CD4-positive, alpha-beta T cell treated with Interleukin-4 for 4 hours (primary cell): ENCODE measurements around the gene SLC25A13.
"Not testable (repeated sequence)": the region's sequence is repeated elsewhere in the genome, so short reads cannot be mapped to it uniquely, and the experiment has no call there.

Source experiments
- DNase-seq: peaks from one replicate; pipeline ENCODE4 v3.0.0-alpha.2; 2020

SLC25A13 gene

DNA sequence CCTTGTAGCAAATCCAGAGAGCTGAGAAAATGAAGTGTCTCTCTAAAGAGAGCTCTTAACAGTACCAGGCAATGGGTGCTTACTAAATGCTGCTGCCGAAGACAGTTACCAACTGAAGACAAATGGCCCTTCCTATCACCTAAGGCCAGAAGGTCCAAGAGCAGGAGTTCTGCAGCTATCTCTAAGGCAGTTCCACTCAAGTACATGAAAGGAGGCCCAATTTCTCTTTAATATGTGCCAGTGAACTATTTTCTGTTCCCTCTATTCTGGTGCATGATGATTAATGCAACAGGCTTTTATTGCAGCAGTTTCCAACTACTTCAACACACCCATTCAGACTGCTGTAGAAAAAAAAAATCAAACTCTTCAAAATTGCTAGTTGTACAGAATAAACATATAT, 122.5 kb downstream of the SLC25A13 start:
- DNase-seq, result no peak

- DNase-seq, result no peak
Observed at GRCh38 chr7:96198047-96198636, 123.8 kb downstream of the SLC25A13 start.

GRCh38 chr7:96196676-96197075, 125.2 kb downstream of the SLC25A13 start:
- no peak for DNase-seq

- DNase-seq, result no peak
Observed at GRCh38 chr7:96189129-96189820, 132.6 kb downstream of the SLC25A13 start.

- DNase-seq, result no peak
Observed at GRCh38 chr7:96188591-96188991, 133.3 kb downstream of the SLC25A13 start.

DNA sequence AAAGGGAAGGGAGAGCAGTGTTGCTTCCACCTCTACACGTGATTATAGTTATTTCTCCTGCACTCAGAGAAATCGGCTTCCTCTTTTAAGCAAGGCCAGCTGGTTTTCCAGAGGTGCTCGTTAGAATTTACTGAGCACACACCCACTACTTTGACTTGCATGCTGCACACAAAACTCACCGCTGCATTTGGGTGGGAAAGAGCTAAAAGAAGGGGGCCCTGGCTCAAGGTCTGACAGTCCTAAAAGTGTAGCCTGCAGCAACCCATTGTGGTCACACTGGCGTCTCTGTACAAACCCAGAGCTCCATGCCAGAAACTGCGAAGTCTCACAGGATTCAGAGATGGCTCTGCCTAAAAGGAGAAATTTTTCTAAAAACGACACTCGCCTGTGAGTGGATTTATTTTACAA, 133.7 kb downstream of the SLC25A13 start:
- no peak for DNase-seq

DNA sequence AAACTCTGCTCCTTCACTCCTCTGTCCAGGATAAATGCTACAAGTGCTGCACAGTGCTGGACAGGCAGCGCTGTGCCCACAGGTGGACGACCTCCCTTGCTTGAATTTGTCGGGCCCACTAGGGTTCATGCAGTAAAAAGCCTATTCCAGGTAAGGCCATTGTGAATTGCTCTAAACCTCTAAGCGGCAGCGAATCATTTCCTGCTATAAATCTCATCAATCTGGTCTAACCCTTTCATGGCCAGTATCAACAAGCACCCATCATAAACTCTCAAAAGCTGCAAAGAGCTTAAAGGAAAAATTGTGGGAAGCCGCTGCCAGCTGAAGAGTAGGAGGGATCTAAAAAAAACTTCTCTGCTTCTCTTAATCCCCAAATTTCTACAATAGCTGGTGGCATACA, 134.2 kb downstream of the SLC25A13 start:
- no peak for DNase-seq

DNA sequence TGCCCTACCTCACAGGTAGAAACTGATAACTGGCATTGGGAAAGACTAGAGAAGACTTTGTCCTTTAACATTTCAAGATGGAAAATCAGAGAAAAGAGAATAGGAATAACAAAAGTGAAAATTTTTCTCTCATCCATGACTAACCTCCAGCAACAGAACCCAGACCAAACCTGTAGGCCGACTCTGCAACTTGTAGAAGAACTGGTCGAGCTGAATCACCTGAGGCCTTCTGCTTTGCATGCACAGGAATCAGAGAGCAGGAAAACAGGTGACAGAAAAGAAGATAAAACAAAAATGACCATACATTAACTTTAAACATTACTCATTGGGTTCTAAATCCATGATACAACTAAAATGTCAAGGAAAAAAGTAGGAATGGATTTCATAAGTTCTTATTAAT, 137.1 kb downstream of the SLC25A13 start:
- DNase-seq, result no peak

GRCh38 chr7:96183163-96183670, 138.7 kb downstream of the SLC25A13 start:
- no peak for DNase-seq

- DNase-seq, result no peak
Observed at GRCh38 chr7:96182424-96183158, 139.3 kb downstream of the SLC25A13 start.

- DNase-seq, result no peak
Observed at GRCh38 chr7:96181174-96181573, 140.7 kb downstream of the SLC25A13 start.

DNA sequence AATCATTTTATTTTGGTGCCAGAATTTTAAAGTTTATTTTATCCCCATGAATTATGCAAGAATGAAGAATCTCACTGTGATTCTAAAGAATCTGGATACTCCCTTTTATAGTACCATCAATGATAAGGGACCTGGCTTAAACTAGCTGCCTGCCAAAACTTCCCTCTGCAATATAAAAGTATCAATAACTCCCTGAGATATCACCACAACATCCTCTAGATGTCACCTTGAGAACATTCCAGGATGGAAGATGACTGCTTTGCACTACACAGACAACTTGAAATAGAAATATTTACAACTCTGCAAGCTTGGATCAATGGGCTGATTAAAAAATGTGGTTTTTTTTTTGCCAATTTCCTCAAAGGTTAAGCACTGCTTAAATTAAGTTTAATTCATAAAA, 142.1 kb downstream of the SLC25A13 start:
- DNase-seq, result no peak

DNA sequence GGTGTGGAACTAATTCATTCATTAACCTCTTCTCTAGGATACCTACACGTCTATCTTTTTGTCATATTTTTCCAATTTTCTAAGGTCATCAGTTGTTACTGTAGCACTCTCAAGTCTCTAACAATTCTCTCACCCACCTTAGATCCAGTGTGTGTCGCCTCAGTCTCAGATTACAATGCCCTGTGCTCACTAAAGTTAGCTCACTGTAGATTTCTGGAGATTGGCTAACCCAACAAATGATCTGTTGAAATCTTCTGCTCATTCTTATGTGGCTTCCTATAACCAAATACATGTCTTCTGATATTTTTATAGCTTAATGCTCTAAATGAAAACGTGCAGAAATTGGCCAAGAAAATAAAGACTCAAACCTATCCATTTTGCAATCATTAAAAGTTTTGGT, 142.6 kb downstream of the SLC25A13 start:
- no peak for DNase-seq

DNA sequence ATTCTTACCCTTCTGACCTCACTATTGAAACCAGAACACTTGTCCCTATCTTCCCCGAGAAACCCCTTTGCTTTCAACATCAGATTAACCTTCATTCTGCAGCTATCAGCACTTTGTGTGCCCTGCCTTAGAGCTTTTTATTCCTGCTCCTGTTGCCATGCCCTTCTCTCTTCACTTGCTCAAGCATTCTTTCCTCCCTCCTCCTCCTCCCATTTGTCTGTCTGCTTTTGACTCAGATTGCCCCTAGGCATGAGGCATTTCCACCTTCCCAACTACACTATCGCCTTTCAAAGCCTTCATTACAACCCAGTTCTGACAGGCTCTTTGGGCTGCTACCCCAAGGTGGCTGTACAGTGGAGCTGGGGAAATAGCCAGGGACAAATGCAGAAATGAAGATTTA, 143.3 kb downstream of the SLC25A13 start:
- DNase-seq, result no peak

DNA sequence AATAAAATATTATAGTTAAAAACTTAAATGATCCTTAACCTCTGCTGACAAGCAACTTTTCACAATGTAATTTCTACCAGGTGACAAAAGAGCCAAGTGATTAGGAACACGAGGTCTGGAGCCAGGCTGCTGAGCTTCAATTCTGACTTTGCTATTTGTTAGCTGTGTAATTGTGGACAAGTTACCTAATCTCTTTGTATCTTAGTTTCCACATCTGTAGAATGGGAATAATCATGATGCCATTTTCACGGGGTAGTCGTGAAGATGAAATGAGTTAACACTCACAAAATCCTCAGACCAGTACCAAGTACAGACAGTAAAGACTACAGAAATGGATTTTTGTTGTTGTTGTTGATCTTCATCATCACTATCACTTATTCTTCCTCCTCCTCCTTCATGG, 144.5 kb downstream of the SLC25A13 start:
- no peak for DNase-seq

GRCh38 chr7:96174812-96175211, 147.1 kb downstream of the SLC25A13 start:
- DNase-seq, result no peak

GRCh38 chr7:96173781-96174180, 148.1 kb downstream of the SLC25A13 start:
- DNase-seq, result no peak

DNA sequence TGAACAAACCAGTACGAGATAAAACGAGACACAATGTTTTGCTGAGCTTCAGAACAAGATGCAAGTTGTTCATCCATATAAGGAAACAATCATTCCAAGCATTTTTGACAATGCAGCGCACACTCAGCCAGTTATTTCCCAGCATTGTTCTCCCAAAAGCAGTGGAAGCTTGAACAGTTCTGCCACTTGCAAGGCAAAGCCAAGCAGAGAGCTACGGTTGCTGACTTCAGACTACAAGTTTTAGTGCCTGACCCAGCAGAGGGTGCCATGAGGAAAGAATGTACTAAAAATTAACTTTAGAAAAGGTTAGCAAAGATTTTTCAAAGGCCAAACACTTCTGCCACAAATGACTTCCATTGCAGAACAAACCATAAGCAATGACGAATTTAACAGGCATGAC, 152.5 kb downstream of the SLC25A13 start:
- DNase-seq, result no peak

DNA sequence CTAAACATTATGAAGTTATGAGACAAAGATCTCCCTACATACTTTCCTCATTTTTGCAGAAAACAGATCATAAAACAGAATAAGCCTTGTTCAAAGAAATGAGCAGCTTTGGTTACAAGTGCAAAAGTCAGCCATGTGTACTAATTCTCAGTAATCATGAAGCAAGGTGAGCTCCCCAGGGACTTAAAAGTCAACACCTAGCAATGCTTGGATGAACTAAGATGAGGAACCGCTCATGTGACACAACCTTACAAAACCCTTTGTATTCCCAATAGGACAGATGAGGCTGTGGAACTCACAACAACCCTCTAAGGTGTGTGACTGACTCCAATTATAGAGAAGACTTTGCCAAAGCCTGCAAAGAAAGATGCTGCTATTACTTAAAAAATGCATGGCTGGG, 154.5 kb downstream of the SLC25A13 start:
- no peak for DNase-seq

- DNase-seq, result no peak
Observed at GRCh38 chr7:96161897-96162296, 160.0 kb downstream of the SLC25A13 start.

DNA sequence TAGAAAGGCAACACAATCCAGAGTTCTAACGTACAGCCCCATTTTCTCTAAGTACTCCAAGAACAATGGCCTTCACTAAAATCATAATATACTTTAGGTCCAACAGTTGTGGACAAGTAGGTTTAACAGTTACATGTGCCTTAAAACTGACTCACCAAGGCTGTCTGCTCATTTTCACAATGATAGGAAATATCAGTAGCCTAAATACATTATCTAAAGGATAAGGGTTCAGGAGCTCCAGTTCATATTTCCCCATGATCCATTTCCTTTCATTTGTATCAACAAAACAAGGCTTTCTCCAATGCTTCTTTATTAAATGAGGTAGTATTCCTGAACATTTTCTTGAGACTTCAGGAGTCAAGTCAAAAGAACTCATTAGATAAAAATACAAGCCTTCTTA, 164.0 kb downstream of the SLC25A13 start:
- DNase-seq, result no peak

DNA sequence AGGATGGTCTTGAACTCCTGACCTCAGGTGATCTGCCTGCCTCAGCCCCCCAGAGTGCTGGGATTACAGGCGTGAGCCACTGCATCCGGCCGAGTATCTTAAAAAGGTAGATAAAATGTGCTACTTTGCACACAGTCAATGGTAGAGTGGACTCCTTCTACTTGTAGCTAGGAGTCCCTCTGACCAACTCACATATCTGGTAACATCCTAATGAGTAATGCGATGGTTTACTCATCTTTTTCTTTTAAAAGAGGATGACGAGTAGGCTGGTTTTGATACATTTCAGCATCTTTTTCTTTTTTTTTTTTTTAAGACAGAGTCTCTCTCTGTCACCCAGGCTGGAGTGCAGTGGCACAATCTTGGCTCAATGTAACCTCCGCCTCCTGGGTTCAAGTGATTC, 167.4 kb downstream of the SLC25A13 start:
- DNase-seq, result not testable (repeated sequence)

GRCh38 chr7:96152706-96153105, 169.2 kb downstream of the SLC25A13 start:
- DNase-seq, result no peak

DNA sequence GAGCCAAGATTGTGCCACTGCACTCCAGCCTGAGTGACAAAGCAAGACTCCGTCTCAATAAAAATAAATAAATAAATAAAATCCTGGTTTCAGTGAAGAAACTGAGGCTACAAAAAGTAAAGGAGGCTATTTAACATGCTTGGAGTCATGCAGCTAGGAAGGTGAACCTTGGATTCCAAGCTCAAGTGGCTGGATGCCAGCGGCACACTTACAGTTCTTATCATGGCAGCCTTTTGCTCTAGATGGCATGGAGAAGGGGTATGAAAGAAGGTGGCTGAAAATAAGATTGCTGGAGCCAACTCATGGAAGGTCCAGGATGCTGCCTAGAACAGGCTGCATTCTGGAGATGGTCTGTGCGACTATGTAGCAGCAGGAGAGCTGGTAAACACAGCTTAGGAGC, 170.0 kb downstream of the SLC25A13 start:
- DNase-seq, result no peak
